Measurements from ENCODE around the gene SUMO4.

SUMO4 gene

GRCh38 chr6:149400050-149400449 is at the start of gene SUMO4:
Gene SUMO4 (plus strand): TSS chr6:149400262. CDS start chr6:149400392, 130 bp downstream.
- DNase-seq = no peak

GRCh38 chr6:149354009-149354408 is 46.1 kb upstream of the SUMO4 start:
- DNase-seq = no peak

- DNase-seq = no peak
These were observed 43.8 kb upstream of the SUMO4 start for GRCh38 chr6:149356081-149356750.

- no peak for DNase-seq
These were observed 42.1 kb upstream of the SUMO4 start for GRCh38 chr6:149357726-149358538.

- no peak for DNase-seq
These were observed 40.6 kb upstream of the SUMO4 start for GRCh38 chr6:149359440-149359839.

GRCh38 chr6:149360536-149360935 is 39.5 kb upstream of the SUMO4 start:
- DNase-seq = no peak

- DNase-seq = no peak
These were observed 37.8 kb upstream of the SUMO4 start for GRCh38 chr6:149362289-149362688.

GRCh38 chr6:149363154-149363553 is 36.9 kb upstream of the SUMO4 start:
- DNase-seq = no peak

GRCh38 chr6:149364557-149364956 is 35.5 kb upstream of the SUMO4 start:
- DNase-seq = no peak

- no peak for DNase-seq
These were observed 34.9 kb upstream of the SUMO4 start for GRCh38 chr6:149365197-149365596.

GRCh38 chr6:149366267-149366921 is 33.7 kb upstream of the SUMO4 start:
- no peak for DNase-seq

GRCh38 chr6:149368065-149368464 is 32.0 kb upstream of the SUMO4 start:
- no peak for DNase-seq

GRCh38 chr6:149371154-149371553 is 28.9 kb upstream of the SUMO4 start:
- no peak for DNase-seq

GRCh38 chr6:149372062-149372461 is 28.0 kb upstream of the SUMO4 start:
- no peak for DNase-seq

- DNase-seq = no peak
These were observed 26.6 kb upstream of the SUMO4 start for GRCh38 chr6:149373511-149373910.

GRCh38 chr6:149379977-149380376 is 20.1 kb upstream of the SUMO4 start:
- DNase-seq = no peak

GRCh38 chr6:149380523-149380922 is 19.5 kb upstream of the SUMO4 start:
- DNase-seq = no peak

- DNase-seq = no peak
These were observed 16.7 kb upstream of the SUMO4 start for GRCh38 chr6:149383371-149383770.

GRCh38 chr6:149384464-149384863 is 15.6 kb upstream of the SUMO4 start:
- DNase-seq = no peak

GRCh38 chr6:149385998-149386646 is 13.9 kb upstream of the SUMO4 start:
- DNase-seq = no peak

GRCh38 chr6:149387779-149388512 is 12.1 kb upstream of the SUMO4 start:
- no peak for DNase-seq

- DNase-seq = no peak
These were observed 10.4 kb upstream of the SUMO4 start for GRCh38 chr6:149389509-149390297.

Data from activated T-cell treated with anti-CD3 and anti-CD28 coated beads for 4 hours (primary cell).